PC-3 (cell line): ENCODE measurements around the gene SV2C.

Experiments used
- CTCF ChIP-seq: fragments of 300-600 bp; sonication (generic); conservative IDR thresholded peaks from 2 replicates; pipeline ENCODE4 v1.5.1; 2017; ENCODE audit warnings: antibody characterized with exemption, low read depth, mild to moderate bottlenecking, low read length
- EZH2 ChIP-seq: fragments of 300-600 bp; sonication (generic); IDR thresholded peaks from one replicate; pipeline ENCODE4 v1.6.1; 2017; ENCODE audit warnings: antibody characterized with exemption, mild to moderate bottlenecking, low read length; ENCODE audit not compliant: unreplicated experiment
- EZH2phosphoT487 ChIP-seq: fragments of 300-600 bp; sonication (generic); IDR thresholded peaks from 2 replicates; pipeline ENCODE4 v1.6.1; 2018; ENCODE audit warnings: mild to moderate bottlenecking, antibody characterized with exemption, low read length, borderline replicate concordance

GRCh38 chr5:76299592-76299991 is 216.4 kb downstream of the SV2C start:
- TF ChIP-seq CTCF (no peak), EZH2 (no peak), EZH2phosphoT487 (no peak)
